D341Med (cell line): ENCODE results near the gene EYA3.

Experiments used
- DNase-seq: peaks from one replicate; pipeline ENCODE4 v3.0.0; 2012; ENCODE audit warnings: low spot score

The EYA3 gene

DNA sequence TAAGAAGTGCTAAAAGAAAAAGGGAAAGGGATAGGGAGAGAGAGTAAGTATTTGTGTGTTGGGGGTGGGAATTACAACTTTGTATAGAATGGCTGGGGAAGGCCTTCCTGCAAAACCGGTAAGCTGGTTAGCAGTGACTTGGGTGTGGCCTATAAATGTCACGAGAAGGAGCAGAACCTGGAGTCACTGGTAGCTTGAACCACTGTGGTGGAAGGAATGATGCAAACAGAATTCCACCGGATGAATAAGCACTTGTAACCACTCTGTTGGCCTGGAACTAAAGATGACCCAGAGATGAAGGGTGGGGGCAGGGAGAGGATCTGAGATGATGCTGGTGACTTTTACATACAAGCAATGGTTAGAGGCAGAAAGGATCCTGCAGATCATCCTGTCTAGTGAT is 119.7 kb downstream of the EYA3 start:
- DNase-seq: no peak

DNA sequence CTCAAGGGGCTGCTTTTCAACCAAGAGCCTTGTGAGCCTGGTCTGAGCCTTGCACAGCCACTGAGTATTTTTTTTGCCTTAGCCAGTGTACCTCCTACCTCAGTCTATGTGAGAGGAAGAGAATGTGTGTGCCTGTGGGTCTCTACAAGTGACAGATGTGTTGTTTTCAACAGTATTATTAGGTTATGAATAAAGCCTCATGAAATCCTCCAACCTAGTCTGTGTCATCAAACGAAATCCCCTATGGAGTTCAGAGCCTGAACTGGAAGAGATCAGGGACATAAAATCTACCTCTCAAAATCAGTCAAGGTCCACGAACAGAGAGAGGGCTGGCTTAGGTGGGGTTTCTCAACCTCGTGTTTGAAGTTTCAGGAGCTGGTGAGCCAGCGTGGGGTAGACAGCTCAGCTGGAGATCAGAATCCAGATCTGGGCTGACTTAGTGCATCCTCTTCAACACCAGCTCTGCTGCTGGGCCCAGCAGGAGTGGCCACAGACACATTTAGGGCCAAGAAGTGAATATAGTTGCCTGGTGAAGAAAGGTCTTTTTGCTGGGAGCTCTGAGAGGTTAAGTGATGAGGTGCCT is 120.4 kb downstream of the EYA3 start:
- no peak for DNase-seq

DNA sequence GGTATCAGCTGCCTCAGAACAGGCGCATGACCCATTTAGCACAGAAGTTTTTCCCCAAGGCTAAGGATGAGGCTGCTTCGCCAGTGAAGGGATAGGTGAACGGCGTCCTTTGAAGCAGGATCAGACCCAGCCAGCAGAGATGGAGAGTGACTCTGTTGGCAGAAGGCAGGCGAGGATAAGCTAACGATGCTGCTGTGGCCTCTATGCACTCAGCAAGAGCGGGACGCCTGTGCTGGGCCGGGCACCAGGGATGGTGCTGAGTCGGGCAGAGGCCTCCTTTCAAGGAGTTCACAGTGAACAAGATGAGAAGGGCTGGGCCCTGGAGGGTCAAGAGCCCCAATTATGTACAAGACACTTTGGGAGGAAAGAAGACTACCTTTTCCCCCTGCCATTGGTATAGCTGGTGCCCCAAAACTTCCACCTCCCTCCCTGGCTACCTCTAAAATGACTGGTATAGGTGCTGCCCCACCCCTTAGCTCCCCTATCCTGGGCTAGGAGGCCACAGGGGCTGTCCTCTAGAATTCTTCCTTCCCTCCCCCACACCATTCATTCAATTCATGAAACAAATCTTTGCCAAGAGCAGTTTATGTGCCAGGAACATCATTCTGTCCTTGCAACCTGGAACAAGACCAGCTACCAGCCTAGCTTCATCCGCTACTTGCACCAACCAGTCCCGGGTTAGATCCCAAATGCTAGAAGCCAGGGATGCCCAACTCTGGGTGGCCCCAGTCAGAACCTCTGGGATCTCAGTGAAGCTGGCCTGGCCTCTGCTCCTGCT is 121.1 kb downstream of the EYA3 start:
- no peak for DNase-seq

DNA sequence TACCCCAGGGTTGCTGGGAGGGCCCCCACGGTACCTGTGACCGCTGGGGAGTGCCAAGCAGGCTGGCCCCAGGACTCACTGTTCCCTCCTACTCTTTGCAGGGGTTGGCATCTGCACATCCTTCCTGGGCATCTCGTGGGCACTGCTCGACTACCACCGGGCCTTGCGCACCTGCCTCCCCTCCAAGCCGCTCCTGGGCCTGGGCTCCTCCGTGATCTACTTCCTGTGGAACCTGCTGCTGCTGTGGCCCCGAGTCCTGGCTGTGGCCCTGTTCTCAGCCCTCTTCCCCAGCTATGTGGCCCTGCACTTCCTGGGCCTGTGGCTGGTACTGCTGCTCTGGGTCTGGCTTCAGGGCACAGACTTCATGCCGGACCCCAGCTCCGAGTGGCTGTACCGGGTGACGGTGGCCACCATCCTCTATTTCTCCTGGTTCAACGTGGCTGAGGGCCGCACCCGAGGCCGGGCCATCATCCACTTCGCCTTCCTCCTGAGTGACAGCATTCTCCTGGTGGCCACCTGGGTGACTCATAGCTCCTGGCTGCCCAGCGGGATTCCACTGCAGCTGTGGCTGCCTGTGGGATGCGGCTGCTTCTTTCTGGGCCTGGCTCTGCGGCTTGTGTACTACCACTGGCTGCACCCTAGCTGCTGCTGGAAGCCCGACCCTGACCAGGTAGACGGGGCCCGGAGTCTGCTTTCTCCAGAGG is 121.9 kb downstream of the EYA3 start:
- no peak for DNase-seq

DNA sequence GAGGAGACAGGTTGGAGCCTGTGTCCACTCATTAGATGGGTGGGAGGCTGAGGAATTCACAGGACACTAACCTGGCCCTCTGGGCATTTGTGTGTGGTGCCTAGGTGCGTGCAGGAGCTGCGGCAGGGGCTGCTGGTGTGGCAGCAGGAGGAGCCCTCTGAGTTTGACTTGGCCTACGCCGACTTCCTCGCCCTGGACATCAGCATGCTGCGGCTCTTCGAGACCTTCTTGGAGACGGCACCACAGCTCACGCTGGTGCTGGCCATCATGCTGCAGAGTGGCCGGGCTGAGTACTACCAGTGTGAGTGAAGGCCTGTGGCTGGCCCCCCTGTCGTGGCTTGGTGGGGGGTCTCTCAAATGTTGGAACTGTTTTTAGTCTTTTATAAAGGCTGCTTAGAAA is 125.0 kb downstream of the EYA3 start:
- DNase-seq: no peak

DNA sequence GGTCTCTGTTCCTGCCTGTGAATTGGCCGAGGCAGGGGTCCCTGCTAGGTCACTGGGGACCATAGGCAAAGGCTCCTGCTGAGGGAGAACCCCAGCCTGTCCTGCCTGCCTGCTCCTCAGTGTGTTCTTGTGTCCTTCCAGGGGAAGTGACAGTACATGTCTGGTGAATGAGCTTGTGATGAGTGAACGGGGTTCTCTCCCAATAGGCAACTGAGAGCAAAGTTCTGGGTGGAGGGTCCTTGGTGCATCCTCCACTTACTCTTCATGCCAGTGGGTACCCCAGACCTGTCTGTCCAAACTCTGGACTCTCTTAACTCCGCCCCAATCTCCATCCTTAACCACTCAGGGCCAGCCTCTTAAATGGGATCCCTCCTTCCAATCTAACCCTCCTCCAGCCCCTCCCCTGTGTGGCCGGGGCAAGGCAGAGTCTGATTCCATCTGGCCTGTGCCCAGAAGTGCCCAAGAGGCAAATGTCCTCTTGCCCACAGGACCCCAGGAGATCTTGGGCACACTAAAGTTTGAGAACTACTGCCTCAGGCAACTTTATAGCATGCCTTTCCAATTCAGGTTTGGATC is 126.7 kb downstream of the EYA3 start:
- no peak for DNase-seq

DNA sequence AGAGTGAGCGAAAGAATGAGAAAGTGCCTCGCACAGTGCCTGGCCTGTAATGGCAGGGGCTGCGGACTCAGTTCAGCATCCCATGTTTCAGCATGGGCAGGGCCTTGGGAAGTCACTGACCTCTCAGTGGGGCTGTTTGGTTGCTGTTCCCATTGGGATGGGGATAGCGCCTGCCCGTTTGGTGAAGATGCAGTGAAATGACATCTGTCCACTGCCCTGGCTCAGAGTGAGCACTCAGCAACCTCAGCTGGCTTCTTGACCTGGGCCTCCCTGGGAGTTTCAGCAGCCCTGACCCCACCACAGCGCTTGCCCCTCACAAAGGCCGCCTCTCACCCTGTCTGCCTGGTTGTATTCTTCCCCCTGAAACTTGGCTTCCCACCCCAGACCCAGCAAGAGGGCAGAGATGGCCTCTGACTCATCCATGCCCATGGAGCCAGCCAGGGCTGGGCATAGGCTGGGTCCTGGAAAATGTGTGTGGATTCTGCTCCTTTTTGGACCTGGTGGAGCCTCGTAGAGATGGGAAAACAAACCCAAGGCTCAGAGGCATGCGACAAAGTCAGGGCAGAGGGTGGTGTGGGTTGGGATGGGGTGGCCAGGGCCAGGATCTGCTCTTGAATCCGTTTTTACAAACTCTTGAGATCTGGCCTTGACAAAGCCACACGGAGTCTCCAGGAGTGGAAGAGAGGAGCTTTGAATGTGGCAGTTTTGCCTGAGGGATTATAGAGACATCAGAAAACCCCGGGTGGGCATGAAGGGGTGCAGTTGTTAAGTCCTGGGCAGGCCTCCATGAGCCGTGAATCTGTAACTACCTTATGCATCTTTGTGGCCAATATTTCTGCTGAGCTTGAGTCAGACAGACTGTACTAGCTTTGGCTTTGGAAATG is 127.4 kb downstream of the EYA3 start:
- DNase-seq: no peak

DNA sequence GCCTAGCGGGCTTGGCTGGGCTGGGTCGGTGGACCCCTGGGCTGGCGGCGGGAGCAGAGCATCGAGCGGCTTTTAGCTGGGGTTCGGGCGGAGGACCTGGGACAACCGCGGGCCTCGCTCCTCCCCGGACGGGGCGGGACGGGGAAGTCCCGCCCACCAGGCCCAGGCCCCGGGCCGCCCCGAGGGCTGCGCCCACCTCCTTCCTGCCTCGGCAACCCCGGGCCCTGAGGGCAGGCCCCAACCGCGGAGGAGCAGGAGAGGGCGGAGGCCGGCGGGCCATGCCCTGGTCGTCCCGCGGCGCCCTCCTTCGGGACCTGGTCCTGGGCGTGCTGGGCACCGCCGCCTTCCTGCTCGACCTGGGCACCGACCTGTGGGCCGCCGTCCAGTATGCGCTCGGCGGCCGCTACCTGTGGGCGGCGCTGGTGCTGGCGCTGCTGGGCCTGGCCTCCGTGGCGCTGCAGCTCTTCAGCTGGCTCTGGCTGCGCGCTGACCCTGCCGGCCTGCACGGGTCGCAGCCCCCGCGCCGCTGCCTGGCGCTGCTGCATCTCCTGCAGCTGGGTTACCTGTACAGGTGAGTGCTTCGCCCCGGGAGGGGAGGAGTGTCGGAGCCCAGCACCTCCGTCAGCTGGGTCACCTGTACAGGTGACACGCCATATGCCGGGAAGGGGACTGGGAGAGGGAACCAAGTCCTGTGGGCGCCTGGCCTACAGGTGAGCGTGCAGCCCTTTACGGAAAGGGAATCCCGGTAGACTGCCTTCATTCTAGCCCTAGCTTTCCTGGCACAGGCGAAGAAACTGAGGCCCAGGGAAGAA is 128.4 kb downstream of the EYA3 start, which contains the start of gene XKR8:
Gene XKR8 (plus strand): TSS at position 182 of the 812 bp plus-strand sequence. CDS start 97 bp downstream, at position 279.
- DNase-seq: peak; percentile 94

DNA sequence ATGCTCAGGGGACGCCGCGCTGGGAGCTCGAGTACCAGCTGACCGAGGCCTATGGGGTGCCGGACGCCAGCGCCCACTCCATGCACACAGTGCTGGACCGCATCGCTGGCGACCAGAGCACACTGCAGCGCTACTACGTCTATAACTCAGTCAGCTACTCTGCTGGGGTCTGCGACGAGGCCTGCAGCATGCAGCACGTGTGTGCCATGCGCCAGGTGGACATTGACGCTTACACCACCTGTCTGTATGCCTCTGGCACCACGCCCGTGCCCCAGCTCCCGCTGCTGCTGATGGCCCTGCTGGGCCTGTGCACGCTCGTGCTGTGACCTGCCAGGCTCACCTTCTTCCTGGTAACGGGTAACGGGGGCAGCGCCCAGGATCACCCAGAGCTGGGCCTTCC is 129.9 kb downstream of the EYA3 start:
- DNase-seq: no peak

DNA sequence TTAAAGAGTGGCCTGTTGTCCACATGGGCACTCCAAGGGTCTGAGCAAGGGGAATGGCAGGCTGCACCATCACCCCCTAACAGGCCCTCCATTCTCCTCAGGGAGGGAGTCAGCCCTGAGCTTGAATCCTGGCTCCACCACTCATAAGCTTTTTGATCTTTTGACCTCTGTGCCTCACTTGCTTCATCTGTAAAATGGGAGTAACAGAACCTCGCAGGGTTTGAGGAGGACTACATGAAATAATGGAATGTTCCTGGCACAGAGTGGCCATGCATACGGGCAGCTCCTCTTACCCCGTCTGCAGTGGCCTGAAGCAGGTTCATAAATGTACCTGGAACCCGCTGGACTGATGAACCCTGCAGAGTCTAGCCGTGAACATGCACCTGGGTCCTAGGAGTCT is 130.8 kb downstream of the EYA3 start:
- no peak for DNase-seq

DNA sequence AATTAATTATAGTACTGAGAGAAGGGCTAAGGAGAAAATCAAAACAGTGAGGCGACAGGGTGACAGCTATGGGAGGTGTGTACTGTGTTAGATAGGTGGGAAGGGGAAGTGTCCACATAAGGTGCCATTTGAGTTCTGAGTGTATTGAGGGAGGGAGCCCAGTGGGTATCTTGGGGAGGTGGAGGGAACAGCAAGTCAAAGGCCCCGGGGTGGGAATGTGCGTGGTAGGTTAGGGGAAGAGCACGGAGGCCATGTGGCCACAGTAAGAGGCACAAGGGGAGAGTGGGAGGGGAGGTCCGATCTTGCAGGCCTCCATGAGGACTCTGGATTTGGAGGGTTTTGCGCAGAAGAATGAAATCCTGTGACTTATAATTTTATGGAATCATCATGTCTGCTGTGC is 131.6 kb downstream of the EYA3 start:
- DNase-seq: no peak

DNA sequence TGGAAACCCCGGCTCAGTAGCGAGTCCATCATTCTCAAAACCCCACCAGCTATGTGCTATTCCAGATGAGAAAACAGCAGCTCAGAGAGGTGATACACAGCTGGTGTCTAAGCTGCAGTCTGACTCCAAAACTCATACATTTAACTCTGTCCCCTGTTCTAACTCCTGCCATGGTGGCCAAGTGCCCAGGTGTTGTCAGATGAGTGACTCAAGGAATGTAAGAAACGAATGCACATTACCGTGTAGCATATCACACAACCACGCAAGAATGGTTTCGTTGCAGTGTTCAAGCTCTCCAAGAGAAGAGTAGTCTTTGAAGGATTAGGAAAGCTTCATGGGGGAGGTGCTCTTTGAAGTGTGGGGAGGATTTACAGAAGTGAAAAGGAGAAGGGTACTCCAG is 133.3 kb downstream of the EYA3 start:
- DNase-seq: no peak

DNA sequence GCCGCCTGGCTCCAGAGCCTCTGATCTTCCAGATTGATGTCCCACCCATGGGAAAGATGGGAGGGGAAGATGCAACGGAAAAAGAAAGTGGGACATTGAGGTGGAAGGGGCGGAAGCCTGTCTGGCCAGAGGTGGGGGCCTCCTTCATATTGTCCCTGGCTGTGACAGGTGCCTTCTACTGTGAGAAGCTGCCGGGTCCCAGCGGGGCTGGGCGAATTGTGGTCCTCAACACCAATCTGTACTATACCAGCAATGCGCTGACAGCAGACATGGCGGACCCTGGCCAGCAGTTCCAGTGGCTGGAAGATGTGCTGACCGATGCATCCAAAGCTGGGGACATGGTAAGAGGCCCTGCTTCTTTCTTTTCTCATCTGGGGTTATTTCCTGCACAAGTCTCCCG is 134.2 kb downstream of the EYA3 start:
- no peak for DNase-seq

DNA sequence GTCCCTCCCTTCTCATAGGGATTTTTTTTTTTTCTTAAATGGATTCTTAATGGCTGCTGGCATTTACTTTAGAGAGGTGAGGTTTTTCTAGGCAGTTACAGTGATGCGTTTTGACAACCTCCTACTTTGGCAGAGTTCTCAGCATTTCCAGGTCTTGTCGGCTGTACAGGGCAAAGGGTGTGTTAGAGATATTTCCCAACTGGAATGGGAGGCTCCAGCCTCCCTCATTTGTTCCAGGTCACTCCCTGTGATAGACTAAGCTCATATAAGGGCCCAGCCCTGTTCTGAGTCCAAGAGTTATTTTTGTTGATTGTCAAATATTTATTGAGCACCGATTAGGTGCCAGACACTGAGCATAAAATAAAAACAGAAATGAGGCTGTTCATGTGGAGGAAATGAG is 136.3 kb downstream of the EYA3 start:
- no peak for DNase-seq

DNA sequence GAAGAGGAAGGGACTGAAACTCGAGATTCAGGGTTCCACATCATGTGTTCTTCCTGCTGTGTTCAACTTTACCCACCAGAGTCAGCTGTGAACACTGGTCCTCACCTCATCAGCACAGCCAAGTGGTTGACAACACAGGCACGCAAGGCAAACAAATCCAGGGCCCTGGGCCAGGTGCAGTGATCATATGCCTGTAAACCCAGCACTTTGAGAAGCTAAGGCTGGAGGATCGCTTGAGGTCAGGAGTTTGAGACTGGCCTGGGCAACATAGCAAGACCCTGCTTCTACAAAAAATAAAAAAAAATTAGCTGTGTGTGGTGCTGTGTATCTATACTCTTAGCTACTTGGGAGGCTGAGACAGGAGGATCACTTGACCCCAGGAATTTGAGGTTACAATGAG is 137.0 kb downstream of the EYA3 start:
- no peak for DNase-seq

DNA sequence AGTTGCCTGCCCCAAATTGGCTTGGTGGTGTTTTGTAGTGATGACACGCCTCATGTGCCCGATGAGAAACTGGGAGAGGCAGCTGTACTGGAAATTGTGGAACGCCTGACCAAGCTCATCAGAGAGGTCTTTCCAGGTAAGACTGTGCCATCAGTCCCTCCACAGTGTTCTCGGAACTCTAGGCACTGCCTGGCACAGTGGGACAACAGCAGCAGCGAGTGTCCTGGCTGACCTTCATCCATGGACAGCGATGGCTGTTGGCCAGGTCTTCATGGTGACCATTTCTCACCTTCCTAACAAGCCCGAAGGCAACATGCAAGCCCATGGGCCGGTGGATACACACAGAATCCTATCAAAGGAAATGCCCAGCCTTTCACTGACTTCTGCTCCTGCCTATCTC is 139.4 kb downstream of the EYA3 start:
- DNase-seq: no peak

DNA sequence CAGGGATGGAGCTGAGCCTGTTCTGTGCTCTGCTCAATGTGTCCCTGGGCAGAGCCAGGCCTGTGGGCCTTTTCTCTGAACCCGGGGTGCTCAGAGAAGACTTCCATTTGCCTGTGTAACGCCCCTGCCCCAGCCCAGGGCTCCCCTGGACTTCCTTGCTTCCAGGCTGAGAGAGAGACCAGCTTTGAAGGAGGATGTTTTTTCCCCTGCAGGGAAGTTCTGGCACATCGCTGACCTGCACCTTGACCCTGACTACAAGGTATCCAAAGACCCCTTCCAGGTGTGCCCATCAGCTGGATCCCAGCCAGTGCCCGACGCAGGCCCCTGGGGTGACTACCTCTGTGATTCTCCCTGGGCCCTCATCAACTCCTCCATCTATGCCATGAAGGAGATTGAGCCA is 143.4 kb downstream of the EYA3 start:
- no peak for DNase-seq

DNA sequence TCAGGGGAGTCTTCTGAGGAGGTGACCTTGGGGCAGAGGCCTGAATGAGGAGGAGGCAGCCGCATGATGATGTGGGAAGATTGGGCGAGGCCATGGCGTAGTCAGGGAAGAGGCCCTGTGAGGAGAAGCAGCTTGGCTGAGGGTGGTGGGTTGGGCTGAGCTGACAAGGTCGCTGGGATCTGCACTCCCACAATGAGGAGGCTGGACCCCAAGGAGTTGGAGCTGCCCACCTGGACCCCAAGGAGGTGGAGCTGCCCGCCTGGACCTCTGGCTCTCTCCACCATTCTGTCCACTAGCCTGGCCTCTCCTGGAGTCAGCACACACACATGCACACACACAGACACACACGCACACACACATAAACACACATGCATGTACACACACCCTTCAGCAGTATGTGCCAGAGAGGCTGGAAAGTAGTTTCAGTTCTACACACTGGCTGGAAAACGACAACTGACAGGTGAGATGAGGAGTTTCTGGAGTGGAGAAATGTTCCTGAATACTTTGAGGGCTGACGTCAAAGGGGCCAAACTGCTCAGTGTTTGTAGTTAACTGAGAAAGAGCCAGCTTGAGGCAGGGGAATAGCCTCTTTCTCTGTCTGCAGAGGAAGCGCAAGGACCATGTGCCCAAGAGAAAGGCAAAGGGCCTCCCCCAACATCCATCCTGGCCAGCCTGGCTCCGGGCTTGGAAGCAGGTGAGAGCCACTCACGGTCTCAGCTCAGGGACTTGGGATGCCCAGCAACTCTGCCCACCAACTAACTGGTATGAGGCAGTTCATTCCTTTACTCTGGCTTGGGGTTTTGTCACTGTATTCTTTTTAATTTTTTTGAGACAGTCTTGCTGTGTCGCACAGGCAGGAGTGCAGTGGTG is 146.5 kb downstream of the EYA3 start:
- DNase-seq: no peak

DNA sequence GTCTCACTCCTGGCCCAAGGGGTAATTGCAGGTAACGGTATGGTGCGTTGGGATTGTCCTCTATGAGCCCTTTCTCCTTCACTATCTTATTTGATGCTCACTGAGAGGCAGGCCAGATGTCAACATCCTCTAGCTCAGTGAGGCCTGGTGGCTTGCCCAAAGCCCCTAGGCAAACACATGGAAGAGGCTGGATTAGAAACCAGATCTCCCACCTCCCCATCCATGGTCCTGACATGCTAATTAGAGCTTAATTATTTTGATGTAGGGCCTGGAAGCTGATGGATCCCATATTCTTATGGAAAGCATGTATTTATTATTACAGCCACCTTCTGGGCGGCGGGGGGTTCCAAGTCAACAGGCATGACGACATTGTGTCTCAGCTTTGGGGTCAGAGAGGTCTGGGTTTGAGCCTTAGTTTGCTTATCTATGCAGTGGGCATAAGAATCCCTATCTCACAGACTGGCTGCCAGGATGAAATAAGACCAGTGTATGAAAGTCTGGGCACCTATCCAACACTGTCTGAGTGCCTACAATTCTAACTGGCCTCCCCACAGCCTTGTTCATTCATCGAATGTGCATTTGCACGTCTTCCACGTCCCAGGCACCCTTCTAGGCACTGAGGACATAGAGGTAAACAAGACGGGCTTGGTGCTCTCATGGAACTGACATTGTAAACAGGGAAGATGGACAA is 147.4 kb downstream of the EYA3 start:
- no peak for DNase-seq
